H1 (cell line): ENCODE data around the gene NT5C1B. TPM values are rescaled to one million over a fixed set of nuclear protein-coding genes. Genes with fewer than 3 reads are reported as not detected.

Experiments used
- CTCF ChIA-PET: fragments of 300-600 bp; sonication (Branson Sonifier 250); formaldehyde crosslinking; loops from one replicate; lab custom pipeline; 2021; ENCODE audit not compliant: partially characterized antibody; lab: Charles Lee
- POLR2A ChIA-PET: fragments of 300-600 bp; sonication (Branson Sonifier 250); formaldehyde crosslinking; loops from one replicate; lab custom pipeline; 2021; ENCODE audit warnings: inconsistent platforms; ENCODE audit not compliant: partially characterized antibody; lab: Charles Lee
- DNase-seq, 2 experiments: peaks; one replicate each; pipeline versions ENCODE4 v3.0.0 to v3.0.0-alpha.2; 2010 to 2022; ENCODE audit warnings: low spot score in 2 of 2, low read depth in 1 of 2, mixed read lengths in 1 of 2
- FAIRE-seq: peaks from 2 replicates; lab custom pipeline; 2011; peaks lifted over from hg19 to GRCh38; lab: Jason Lieb, UNC
- H2AFZ ChIP-seq: 2 replicates; pipeline ENCODE4 v1.8.1; 2012; ENCODE audit warnings: low read length, inconsistent platforms
- H2AK5ac ChIP-seq: 2 replicates; pipeline ENCODE4 v1.6.1; 2013; ENCODE audit warnings: low read depth, low read length
- H2BK120ac ChIP-seq: replicated peaks from 2 replicates; pipeline ENCODE3; 2013; ENCODE audit warnings: low read depth, low read length, inconsistent platforms
- H2BK12ac ChIP-seq: 2 replicates; pipeline ENCODE4 v1.6.1; 2013; ENCODE audit warnings: low read depth, low read length
- H2BK15ac ChIP-seq: 2 replicates; pipeline ENCODE4 v1.6.1; 2013; ENCODE audit warnings: low read length
- H2BK20ac ChIP-seq: 2 replicates; pipeline ENCODE4 v1.6.1; 2013; ENCODE audit warnings: low read length
- H2BK5ac ChIP-seq: 2 replicates; pipeline ENCODE4 v1.6.1; 2013; ENCODE audit warnings: low read depth, low read length
- H3K14ac ChIP-seq: 2 replicates; pipeline ENCODE4 v1.6.1; 2013; ENCODE audit warnings: inconsistent platforms; ENCODE audit not compliant: insufficient read length
- H3K18ac ChIP-seq: 2 replicates; pipeline ENCODE4 v1.6.1; 2013; ENCODE audit warnings: low read length; ENCODE audit errors: extremely low read depth
- H3K23ac ChIP-seq: 2 replicates; pipeline ENCODE4 v1.6.1; 2013; ENCODE audit warnings: inconsistent platforms; ENCODE audit not compliant: insufficient read length
- H3K23me2 ChIP-seq: 2 replicates; pipeline ENCODE4 v1.6.1; 2013; ENCODE audit warnings: low read depth, low read length
- H3K27ac ChIP-seq: 2 replicates; pipeline ENCODE4 v1.6.1; 2011; ENCODE audit warnings: low read depth, low read length, inconsistent platforms
- H3K27me3 ChIP-seq, 4 experiments: replicated peaks in 1 of 4; 1 replicate in 1 of 4; 2 replicates in 3 of 4; pipeline versions ENCODE4 v1.6.1 to v1.8.1; 2011 to 2013; ENCODE audit warnings: low read length in 3 of 4, mild to moderate bottlenecking in 3 of 4, inconsistent platforms in 2 of 4, mixed read lengths in 2 of 4, moderate library complexity in 1 of 4; ENCODE audit not compliant: control insufficient read depth in 3 of 4, insufficient read depth in 3 of 4; ENCODE audit errors: extremely low read depth in 1 of 4
- H3K36me3 ChIP-seq, 4 experiments: 2 replicates each; pipeline versions ENCODE4 v1.6.1 to v1.8.1; 2011 to 2013; ENCODE audit warnings: mild to moderate bottlenecking in 4 of 4, low read length in 3 of 4, moderate library complexity in 2 of 4, control low read depth in 1 of 4, inconsistent platforms in 1 of 4; ENCODE audit not compliant: insufficient read depth in 4 of 4, control insufficient read depth in 2 of 4
- H3K4ac ChIP-seq: replicated peaks from 2 replicates; pipeline ENCODE3; 2013; ENCODE audit warnings: low read length, low read depth, mixed read lengths, inconsistent platforms; ENCODE audit not compliant: insufficient read length
- H3K4me1 ChIP-seq, 4 experiments: replicated peaks in 1 of 4; 1 replicate in 1 of 4; 2 replicates in 3 of 4; pipeline versions ENCODE4 v1.6.1 to v1.8.1; 2011 to 2013; ENCODE audit warnings: low read length in 3 of 4, inconsistent platforms in 2 of 4, mixed read lengths in 1 of 4; ENCODE audit not compliant: insufficient read depth in 4 of 4, control insufficient read depth in 3 of 4
- H3K4me2 ChIP-seq, 2 experiments: 2 replicates each; pipeline versions ENCODE4 v1.6.1 to v1.8.1; 2011 to 2013; ENCODE audit warnings: low read depth in 2 of 2, low read length in 2 of 2, control low read depth in 1 of 2, inconsistent platforms in 1 of 2, mild to moderate bottlenecking in 1 of 2; ENCODE audit not compliant: insufficient read depth in 1 of 2
- H3K4me3 ChIP-seq, 4 experiments: fragments of 200-600, 300-600 bp in 1 of 4; sonication (generic), shearing (Covaris generic), sonication (Bioruptor Twin) in 1 of 4; 2 replicates each; pipeline versions ENCODE4 v1.5.1 to v1.8.1; 2011 to 2016; ENCODE audit warnings: low read length in 4 of 4, low read depth in 3 of 4, control low read depth in 2 of 4, inconsistent platforms in 2 of 4, mild to moderate bottlenecking in 2 of 4, mixed read lengths in 1 of 4, moderate library complexity in 1 of 4; ENCODE audit not compliant: insufficient read depth in 2 of 4; ENCODE audit errors: extremely low read depth in 1 of 4
- H3K56ac ChIP-seq: replicated peaks from 2 replicates; pipeline ENCODE3; 2013; ENCODE audit warnings: low read depth, mild to moderate bottlenecking, mixed read lengths, low read length, inconsistent platforms; ENCODE audit not compliant: insufficient read length
- H3K79me1 ChIP-seq: 2 replicates; pipeline ENCODE4 v1.6.1; 2013; ENCODE audit warnings: low read depth, low read length, control low read depth
- H3K79me2 ChIP-seq, 2 experiments: 2 replicates each; pipeline versions ENCODE4 v1.6.1 to v1.8.1; 2012 to 2013; ENCODE audit warnings: low read length in 2 of 2, mild to moderate bottlenecking in 2 of 2, inconsistent platforms in 1 of 2; ENCODE audit not compliant: insufficient read depth in 2 of 2, control insufficient read depth in 1 of 2
- H3K9ac ChIP-seq, 4 experiments: replicated peaks in 1 of 4; 1 replicate in 1 of 4; 2 replicates in 3 of 4; pipeline versions ENCODE4 v1.6.1 to v1.8.1; 2011 to 2013; ENCODE audit warnings: low read depth in 3 of 4, low read length in 3 of 4, control low read depth in 2 of 4, mild to moderate bottlenecking in 2 of 4, moderate library complexity in 2 of 4, inconsistent platforms in 1 of 4; ENCODE audit errors: extremely low read depth in 1 of 4
- H3K9me3 ChIP-seq, 2 experiments: 2 replicates each; pipeline versions ENCODE4 v1.6.1 to v1.8.1; 2012 to 2013; ENCODE audit warnings: mild to moderate bottlenecking in 2 of 2, moderate library complexity in 2 of 2, control low read depth in 1 of 2, inconsistent platforms in 1 of 2, low read depth in 1 of 2, low read length in 1 of 2, mixed read lengths in 1 of 2; ENCODE audit not compliant: insufficient read depth in 2 of 2
- H4K20me1 ChIP-seq, 2 experiments: replicated peaks in 1 of 2; 2 replicates each; pipeline versions ENCODE3 to v1.8.1; 2011 to 2013; ENCODE audit warnings: inconsistent platforms in 2 of 2, low read length in 2 of 2, mild to moderate bottlenecking in 1 of 2; ENCODE audit not compliant: insufficient read depth in 2 of 2, control insufficient read depth in 1 of 2
- H4K5ac ChIP-seq: 2 replicates; pipeline ENCODE4 v1.6.1; 2013; ENCODE audit warnings: low read length, low read depth, mixed read lengths, inconsistent platforms; ENCODE audit not compliant: insufficient read length
- H4K8ac ChIP-seq: 2 replicates; pipeline ENCODE4 v1.8.0; 2013; ENCODE audit warnings: mild to moderate bottlenecking, moderate library complexity, low read length, inconsistent platforms; ENCODE audit not compliant: insufficient read depth; ENCODE audit errors: extremely low read depth
- H4K91ac ChIP-seq: replicated peaks from 2 replicates; pipeline ENCODE3; 2013; ENCODE audit warnings: low read length, mixed read lengths, inconsistent platforms; ENCODE audit not compliant: insufficient read length
- CBX8 ChIP-seq: fragments of 300-800, 300-1000 bp; sonication (generic); IDR thresholded peaks from 2 replicates; pipeline ENCODE4 v1.7.1; 2016; ENCODE audit warnings: low read depth, low read length, borderline replicate concordance
- HDAC6 ChIP-seq: IDR thresholded peaks from one replicate; pipeline ENCODE4 v1.7.1; 2012; ENCODE audit warnings: low read depth, mild to moderate bottlenecking, inconsistent platforms, low read length, moderate library complexity
- KDM4A ChIP-seq: IDR thresholded peaks from one replicate; pipeline ENCODE4 v1.7.1; 2012; ENCODE audit warnings: low read depth, mild to moderate bottlenecking, moderate library complexity, low read length, inconsistent platforms; ENCODE audit not compliant: severe bottlenecking
- POLR2AphosphoS5 ChIP-seq: IDR thresholded peaks from 2 replicates; pipeline ENCODE4 v1.6.1; 2011; ENCODE audit warnings: low read depth, low read length
- RXRA ChIP-seq: IDR thresholded peaks from 2 replicates; pipeline ENCODE4 v1.6.1; 2011; ENCODE audit warnings: low read depth, mild to moderate bottlenecking, low read length, moderate library complexity; ENCODE audit not compliant: insufficient read depth
- SIN3A ChIP-seq, 2 experiments: IDR thresholded peaks in 1 of 2; conservative IDR thresholded peaks in 1 of 2; 2 replicates each; pipeline ENCODE4 v1.6.1; 2011 to 2012; ENCODE audit warnings: low read length in 2 of 2, improper control_type of control experiment in 1 of 2, low read depth in 1 of 2, mild to moderate bottlenecking in 1 of 2
- SUZ12 ChIP-seq: fragments of 200-600 bp; sonication (generic); IDR thresholded peaks from 2 replicates; pipeline ENCODE4 v1.6.1; 2012; ENCODE audit warnings: mild to moderate bottlenecking, inconsistent platforms, low read length, moderate library complexity, mixed read lengths
- TEAD4 ChIP-seq: IDR thresholded peaks from 2 replicates; pipeline ENCODE4 v1.6.1; 2012; ENCODE audit warnings: low read depth, low read length, inconsistent platforms, mixed read lengths
- WGBS, 2 experiments: shearing (Covaris generic) in 1 of 2; methylation state at CpG; one replicate each; pipeline versions ENCODE4 v1.1.6 to v1.1.7; 2013 to 2015; ENCODE audit warnings: low lambda C conversion rate in 2 of 2, mixed read lengths in 2 of 2, inconsistent platforms in 1 of 2, low coverage in 1 of 2, missing lambda C conversion rate in 1 of 2; ENCODE audit not compliant: insufficient replicate concordance in 2 of 2, insufficient coverage in 1 of 2, insufficient read length in 1 of 2; ENCODE audit errors: extremely low coverage in 1 of 2, missing lambda C conversion rate in 1 of 2; 5-methylcytosine and 5-hydroxymethylcytosine counted together
- polyA plus RNA-seq, 7 experiments: library from polyadenylated mRNA; depleted of rRNA in 3 of 7; stranded (reverse) in 5 of 7; unstranded in 2 of 7; fragments of >200 nt in 5 of 7; fragments of 200-250 nt in 2 of 7; gene quantifications; 1 replicate in 5 of 7; 2 replicates in 1 of 7; 4 replicates in 1 of 7; pipeline versions ENCODE4 v1.2.1 to v1.2.3, GENCODE V29; 2011 to 2013; ENCODE audit warnings: missing spikeins in 2 of 7, mixed read lengths in 2 of 7
- total RNA-seq: library from RNA; stranded (reverse); fragmentation: NEBNext Ultra II Directional; extraction: Animal tissue kit (Norgen Biotek cat#: 25700); gene quantifications from 2 replicates; pipeline ENCODE4 v1.2.1, GENCODE V29; 2021

Gene NT5C1B
- total and polyA plus RNA-seq, 2 of the 8 experiments (the other 6 are each of a cell fraction or from before 2014, with no cell fraction given), result not detected

DNA sequence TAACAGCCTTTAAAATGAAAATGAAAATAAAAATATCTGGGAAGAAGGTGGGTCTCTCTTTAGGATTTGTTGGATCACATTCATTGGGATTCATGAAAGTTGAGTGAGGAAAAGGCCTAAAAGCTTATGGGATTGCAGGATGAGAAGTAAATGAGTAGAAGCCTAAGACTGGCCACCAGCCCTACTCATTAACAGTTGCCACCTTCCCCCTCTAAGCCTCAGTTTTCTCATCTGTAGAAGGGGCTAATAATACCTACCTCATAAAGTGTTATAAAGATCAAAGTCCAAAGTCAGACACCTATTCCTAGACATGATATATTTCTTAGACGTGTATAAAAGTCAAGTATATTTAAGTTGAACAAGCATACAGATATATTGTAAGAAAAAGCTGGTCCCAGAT lies 52.7 kb downstream of the NT5C1B start:
- H3K23me2 ChIP-seq, result no peaks in the 10 kb centered on the region
- H4K91ac ChIP-seq, result no peak overlapping the region
- H2AK5ac ChIP-seq, result no peak overlapping the region
- no peak overlapping the region for H3K27ac ChIP-seq
- no peak overlapping the region for H4K8ac ChIP-seq
- H2BK5ac ChIP-seq, result no peak overlapping the region
- H3K79me2 ChIP-seq, result no peaks in the 10 kb centered on the region
- WGBS, 2 experiments, result 85% methylated on average over 1 of the region's 1 CpG; no CpG with 5 or more reads in 1 of the 2 experiments
- H3K4me2 ChIP-seq, result no peak overlapping the region
- H3K4me1 ChIP-seq, result no peaks in the 10 kb centered on the region
- H2AFZ ChIP-seq, result no peak overlapping the region
- H3K4me3 ChIP-seq, result no peak overlapping the region
- H3K14ac ChIP-seq, result no peak overlapping the region
- no peak overlapping the region for H2BK15ac ChIP-seq
- H3K56ac ChIP-seq, result no peak overlapping the region
- H3K23ac ChIP-seq, result no peak overlapping the region
- no peak overlapping the region for H2BK12ac ChIP-seq
- no peak for DNase-seq
- H3K79me1 ChIP-seq, result no peaks in the 10 kb centered on the region
- no peak overlapping the region for H3K4ac ChIP-seq
- H2BK120ac ChIP-seq, result no peak overlapping the region
- POLR2A ChIA-PET, result no interaction called here
- H3K9ac ChIP-seq, result no peak overlapping the region
- no peaks in the 10 kb centered on the region for H3K36me3 ChIP-seq
- H3K27me3 ChIP-seq, result no peaks in the 10 kb centered on the region
- no peak overlapping the region for H3K18ac ChIP-seq
- no peak for FAIRE-seq
- H4K20me1 ChIP-seq, result no peaks in the 10 kb centered on the region
- no peak overlapping the region for H2BK20ac ChIP-seq
- no peaks in the 10 kb centered on the region for H3K9me3 ChIP-seq
- CTCF ChIA-PET, result interaction anchor here (9.2 kb wide), 1 partner anchor 17 kb away, joined by 60 read pairs; no protein-coding TSS in a partner anchor
- no peak overlapping the region for H4K5ac ChIP-seq
- TF ChIP-seq RXRA, result no peak
- TF ChIP-seq SIN3A (conservative IDR thresholded peaks at IDR 0.05 in 1 of 2, IDR thresholded peaks at IDR 0.05 in 1 of 2; ENCODE audit: low read depth in 1 of 2, low read length in 2 of 2), result no peak
- TF ChIP-seq POLR2AphosphoS5, result no peak
- no peak for TF ChIP-seq SUZ12
- no peak for TF ChIP-seq TEAD4
- TF ChIP-seq HDAC6, result no peak
- TF ChIP-seq CBX8, result no peak
- TF ChIP-seq KDM4A, result no peak
